SW 1271 (cell line): ENCODE measurements around the gene TEX29.
A peak's percentile ranks its signal among the peaks of the same experiment; 100 is the strongest.

Source experiments
- DNase-seq, 2 experiments: peaks; one replicate each; lab custom pipeline; 2025; lab: John Stamatoyannopoulos, UW

The TEX29 gene

DNA sequence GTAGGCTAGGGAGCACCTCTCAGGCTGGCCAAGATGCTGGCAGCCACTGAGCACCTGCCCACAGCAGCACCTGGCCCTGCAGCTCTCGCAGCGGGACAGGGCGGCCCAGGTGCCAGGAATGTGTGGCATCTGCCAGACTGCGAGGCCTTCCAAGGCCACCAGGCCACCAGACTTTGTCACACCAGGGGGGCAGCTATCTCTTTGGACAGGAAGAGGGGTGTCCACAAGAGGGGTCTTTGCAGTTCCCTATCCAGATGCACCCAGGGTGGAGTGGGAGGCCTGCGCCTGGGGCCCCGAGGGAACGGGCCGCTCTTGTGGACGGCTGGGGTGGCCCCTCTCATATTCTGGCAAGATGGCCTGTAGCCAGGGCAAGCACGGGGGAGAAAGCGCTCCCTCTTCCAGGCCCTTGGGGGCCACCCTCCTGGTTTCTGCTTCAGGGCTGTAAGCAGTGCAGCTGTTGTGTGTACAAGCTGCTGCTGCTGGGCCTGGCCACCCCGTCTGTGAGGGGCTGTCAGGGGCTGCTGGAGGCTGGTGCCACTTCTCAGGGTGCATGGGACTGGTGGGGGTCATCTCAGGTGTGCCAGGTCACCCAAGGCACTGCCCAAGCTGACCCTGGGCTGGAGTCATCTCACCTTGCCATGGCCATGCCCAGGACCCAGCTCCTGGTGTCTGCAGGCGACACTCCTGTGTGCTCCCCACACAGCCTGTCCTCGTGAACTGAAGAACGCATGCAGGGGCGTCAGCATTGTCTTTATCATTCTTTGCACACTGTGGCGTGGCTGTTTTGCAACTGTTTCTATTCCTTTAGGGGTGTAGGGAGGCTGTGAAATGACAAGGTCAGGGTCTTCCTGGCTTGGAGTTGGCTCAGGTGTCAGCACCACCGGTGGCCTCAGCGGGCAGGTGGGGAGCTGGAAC lies 1.8 kb downstream of the TEX29 start:
- DNase-seq: no peak

- DNase-seq: no peak
Observed at GRCh38 chr13:111322916-111323331, 2.5 kb downstream of the TEX29 start.

DNA sequence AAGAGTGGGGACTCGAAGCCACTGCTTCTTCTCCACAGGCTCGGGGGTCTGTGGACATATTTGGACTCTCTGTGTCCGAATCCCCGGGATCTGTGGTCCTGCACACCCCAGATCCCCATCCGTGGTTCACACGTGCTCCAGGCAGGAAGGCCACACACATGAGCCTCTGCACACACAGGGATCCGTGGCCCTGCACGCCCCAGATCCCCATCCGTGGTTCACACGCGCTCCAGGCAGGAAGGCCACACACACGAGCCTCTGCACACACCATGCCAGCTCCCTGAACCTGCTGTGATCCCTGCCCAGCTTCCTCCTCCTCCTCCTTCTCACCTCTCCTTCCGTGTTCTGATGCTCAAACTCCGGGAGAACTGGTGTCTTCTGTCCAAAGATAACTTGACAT lies 3.1 kb downstream of the TEX29 start:
- no peak for DNase-seq

- no peak for DNase-seq
Observed at GRCh38 chr13:111323950-111324651, 3.7 kb downstream of the TEX29 start.

GRCh38 chr13:111324736-111325135 lies 4.3 kb downstream of the TEX29 start:
- DNase-seq: no peak

GRCh38 chr13:111325146-111325890 lies 4.9 kb downstream of the TEX29 start:
- no peak for DNase-seq

DNA sequence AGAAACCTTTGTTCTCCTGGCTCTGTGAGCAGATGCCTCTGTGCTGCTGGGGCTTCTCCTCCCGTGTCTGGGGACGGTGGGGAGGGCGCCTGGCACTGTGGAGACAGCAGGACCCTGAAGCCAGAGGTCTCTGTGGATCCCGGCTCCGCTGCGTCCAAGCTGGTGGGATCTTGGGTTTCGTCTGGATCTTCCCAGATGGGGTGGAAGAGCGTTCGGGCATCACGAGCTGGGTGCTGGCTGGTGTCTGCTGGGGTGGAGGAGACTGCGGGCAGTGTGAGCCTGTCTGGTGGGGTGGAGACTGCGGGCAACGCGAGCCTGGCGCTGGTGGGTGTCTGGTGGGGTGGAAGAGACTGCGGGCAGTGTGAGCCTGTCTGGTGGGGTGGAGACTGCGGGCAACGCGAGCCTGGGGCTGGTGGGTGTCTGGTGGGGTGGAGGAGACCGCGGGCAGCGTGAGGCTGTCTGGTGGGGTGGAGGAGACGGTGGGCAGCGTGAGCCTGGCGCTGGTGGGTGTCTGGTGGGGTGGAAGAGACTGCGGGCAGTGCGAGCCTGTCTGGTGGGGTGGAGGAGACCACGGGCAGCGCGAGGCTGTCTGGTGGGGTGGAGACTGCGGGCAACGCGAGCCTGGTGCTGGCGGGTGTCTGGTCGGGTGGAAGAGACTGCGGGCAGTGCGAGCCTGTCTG lies 5.6 kb downstream of the TEX29 start:
- no peak for DNase-seq

DNA sequence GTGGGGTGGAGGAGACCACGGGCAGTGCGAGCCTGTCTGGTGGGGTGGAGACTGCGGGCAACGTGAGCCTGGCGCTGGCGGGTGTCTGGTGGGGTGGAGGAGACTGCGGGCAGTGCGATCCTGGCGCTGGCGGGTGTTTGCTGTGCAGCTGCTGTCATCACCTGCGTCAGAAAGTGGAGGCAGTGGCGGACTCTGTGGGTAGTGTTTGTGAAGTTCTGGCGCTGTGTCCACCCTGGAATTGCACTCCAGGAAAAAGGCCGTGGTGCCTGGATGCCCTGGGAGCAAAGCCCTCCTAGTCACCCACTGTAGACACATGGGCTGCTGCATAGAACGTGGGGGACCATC lies 6.2 kb downstream of the TEX29 start:
- DNase-seq: no peak

- no peak for DNase-seq
Observed at GRCh38 chr13:111326981-111327642, 6.7 kb downstream of the TEX29 start.

- no peak for DNase-seq
Observed at GRCh38 chr13:111327730-111328573, 7.5 kb downstream of the TEX29 start.

DNA sequence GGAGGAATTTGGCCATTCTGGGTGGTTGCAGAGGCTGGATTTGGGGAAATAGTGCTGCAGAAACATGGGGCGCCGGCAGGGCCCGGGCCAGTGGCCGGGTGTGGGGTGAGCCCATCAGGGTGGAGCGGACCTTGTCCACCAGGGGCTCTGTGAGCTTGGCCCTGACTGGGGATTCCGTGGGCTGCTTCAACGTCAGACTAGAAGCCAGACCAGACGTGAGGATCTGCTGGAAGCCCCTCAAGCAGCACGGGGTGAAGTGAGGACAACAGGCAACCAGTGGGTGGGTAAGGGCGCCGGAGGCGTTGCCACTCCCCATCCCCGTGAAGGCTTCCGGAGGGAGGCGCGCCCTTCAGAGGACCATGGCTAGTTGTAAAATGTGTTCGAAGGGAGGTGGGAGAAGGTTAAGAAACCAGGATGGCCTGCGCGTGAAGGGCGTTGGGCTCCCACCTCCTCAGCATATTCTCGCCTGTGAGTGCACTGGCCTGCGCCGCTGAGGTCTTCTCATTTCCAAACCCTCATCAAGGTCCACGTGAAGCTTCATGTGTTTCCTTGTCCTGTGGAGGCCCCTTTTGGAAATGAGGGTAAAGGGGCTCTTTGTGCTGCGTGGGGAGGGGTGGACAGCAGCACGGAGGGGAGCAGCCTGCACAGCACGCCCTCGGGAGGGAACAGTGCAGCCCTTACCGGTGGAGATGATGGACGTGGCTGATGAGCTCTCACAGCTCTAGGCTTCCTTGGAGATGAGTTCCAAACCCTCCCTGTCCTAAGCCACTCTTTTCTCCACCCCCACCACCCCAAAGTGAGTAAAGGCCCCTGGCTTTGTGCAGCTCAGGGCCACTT lies 8.3 kb downstream of the TEX29 start:
- no peak for DNase-seq

- DNase-seq: no peak
Observed at GRCh38 chr13:111329641-111330040, 9.2 kb downstream of the TEX29 start.

DNA sequence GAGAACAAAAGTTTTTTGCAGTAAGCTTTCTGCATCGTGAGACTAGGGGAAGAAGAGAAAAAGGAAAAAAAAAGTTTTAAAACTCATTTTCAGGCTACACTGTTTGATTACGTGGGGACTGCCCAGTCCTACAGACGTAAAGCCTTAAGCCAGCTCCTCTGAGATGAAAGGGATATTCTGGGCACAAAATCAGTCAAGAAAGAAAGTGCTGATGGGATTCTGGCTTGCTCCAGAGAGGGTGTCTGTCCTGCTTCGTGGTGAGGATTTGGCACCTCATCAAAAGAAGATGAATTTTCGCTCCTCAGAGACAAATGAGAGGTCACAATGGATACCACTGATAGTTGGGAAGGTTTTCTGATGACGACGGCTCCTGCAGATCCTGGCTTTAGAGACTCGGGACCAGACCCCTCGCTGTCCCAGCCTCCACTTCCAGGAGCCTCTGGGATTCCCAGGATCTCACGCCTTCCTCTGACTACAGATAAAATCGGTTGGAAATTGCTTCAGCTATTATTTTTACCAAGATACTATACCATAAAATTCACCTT lies 9.7 kb downstream of the TEX29 start:
- DNase-seq: no peak

GRCh38 chr13:111335298-111335697 lies 14.9 kb downstream of the TEX29 start:
- DNase-seq: no peak

DNA sequence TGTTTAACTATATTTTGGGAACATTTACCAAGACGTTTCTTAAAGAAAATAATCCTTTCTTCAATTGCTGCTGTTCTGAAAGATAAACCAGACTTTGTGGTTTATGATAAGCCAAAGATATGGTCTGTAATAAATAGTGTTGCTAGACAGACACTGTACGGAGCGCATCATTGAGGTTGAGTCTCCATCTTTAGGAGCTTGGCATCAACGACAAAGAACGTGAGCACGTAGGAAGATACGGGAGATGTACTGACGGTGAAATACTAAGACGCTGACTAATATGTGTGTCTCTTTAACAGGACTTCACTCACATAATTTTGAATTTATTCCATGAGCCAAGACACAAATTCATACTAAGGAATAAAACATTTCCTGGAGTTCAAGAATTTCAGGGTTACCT lies 16.2 kb downstream of the TEX29 start:
- DNase-seq: no peak

- DNase-seq: peak in 1 of 2 experiments; percentile 49
Observed at GRCh38 chr13:111337206-111337605, 16.8 kb downstream of the TEX29 start.

DNA sequence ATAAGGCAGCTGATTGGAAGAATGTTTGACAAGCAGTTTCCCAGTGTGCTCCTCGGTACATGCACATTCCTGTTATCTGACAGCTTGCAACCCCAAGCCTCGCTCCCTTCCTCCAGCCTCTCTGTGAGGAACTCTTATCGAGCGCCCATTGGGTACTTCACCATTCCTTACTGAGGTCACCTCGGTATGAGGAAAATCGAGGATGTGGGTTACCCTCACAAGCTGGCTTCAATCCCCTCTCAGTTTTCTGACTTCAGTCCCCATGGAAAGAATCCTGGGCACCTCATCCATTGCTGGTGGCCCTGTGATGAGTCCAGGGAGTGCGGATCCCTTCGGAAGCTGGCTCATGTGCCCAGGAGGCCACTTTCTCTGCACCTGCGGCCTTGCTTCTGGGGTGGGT lies 17.3 kb downstream of the TEX29 start:
- DNase-seq: no peak

DNA sequence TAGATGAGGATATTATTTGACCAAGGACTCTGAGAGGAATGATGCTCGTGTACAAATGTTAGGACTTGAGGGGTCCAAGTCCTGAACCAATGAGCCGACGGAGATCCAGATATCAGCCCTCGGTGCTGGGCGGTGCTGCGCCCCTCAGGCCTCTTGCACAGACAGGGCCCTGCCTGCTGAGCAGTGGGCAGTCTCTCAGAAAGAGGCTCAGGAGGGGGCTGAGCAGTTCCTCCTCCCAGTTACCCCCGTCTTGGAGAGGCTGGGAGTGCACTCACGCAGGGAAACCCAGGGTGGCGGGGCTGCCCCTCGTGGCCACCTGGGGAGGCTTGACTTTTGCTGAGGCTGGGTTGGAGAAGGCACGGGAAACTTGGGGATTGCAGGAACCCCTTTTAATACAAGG lies 18.4 kb downstream of the TEX29 start:
- no peak for DNase-seq

DNA sequence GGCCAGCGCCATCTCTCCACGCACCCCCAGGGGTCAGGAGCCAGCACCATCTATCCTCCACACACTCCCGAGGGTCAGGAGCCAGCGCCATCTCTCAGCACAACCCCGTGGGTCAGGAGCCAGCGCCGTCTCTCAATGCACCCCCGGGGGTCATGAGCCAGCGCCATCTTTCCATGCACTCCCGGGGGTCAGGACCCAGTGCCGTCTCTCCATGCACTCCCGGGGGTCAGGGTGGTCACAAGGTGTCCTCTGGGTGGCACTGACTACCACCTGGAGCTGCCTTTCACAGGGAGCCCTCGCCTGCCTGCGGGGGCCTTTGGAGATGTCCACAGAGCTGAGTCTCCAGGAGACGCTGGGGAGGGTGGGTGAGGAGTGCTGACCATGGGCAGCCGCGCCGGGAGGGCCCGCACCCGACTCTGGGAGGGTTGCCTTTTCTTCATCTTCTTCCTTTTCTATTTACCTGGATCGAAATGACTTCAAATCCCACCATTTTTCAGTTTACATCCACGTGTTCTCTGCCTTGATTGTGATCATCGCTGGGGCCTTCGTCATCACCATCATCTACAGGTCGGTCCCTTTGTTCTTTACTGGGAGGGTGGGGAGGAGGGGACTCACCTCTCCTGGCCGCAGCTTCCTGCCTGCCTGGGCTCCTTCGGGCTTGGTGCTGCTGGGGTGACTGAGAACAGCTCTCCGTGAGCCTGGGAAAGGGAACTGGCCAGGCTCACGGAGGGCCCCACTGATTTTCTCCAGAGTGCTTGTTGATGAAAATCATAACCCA lies 19.1 kb downstream of the TEX29 start:
- no peak for DNase-seq
